Testis (tissue), 3 donors: ENCODE data around the gene PIEZO1. TPM values are rescaled to one million over a fixed set of nuclear protein-coding genes. Genes with fewer than 3 reads are reported as not detected.

ENCODE experiments used
- DNase-seq: peaks from one replicate; pipeline ENCODE4 v3.0.0-alpha.2; 2019
- H3K27ac ChIP-seq, 2 donors: fragments of 200-600 bp; sonication (generic); one replicate each; pipeline ENCODE4 v1.5.1; 2019
- H3K27me3 ChIP-seq: fragments of 200-600 bp; sonication (generic); one replicate; pipeline ENCODE4 v1.5.1; 2019
- H3K36me3 ChIP-seq: fragments of 200-600 bp; sonication (generic); one replicate; pipeline ENCODE4 v1.5.1; 2017; ENCODE audit warnings: low read depth; ENCODE audit errors: missing control alignments
- H3K4me1 ChIP-seq: fragments of 200-600 bp; sonication (generic); one replicate; pipeline ENCODE4 v1.5.1; 2019
- H3K4me3 ChIP-seq, 2 donors: fragments of 200-600 bp; sonication (generic); one replicate each; pipeline ENCODE4 v1.5.1; 2017 to 2019
- H3K9me3 ChIP-seq: fragments of 200-600 bp; sonication (generic); one replicate; pipeline ENCODE4 v1.5.1; 2017
- CTCF ChIP-seq, 3 experiments: fragments of 450-650 bp in 2 of 3; fragments of 200-600 bp in 1 of 3; sonication (generic) in 1 of 3; IDR thresholded peaks; one replicate each; pipeline ENCODE4 v1.5.1; 2016 to 2019; ENCODE audit warnings: antibody characterized with exemption in 3 of 3, mild to moderate bottlenecking in 2 of 3, moderate library complexity in 1 of 3
- POLR2A ChIP-seq: fragments of 450-650 bp; IDR thresholded peaks from one replicate; pipeline ENCODE4 v1.6.1; 2017; ENCODE audit warnings: antibody characterized with exemption, mild to moderate bottlenecking, moderate library complexity
- WGBS, 2 donors: methylation state at CpG; one replicate each; pipeline ENCODE4 v1.1.5; 2018; 5-methylcytosine and 5-hydroxymethylcytosine counted together
- intact Hi-C: fragments of 100-400 bp; cut with DNase I; formaldehyde crosslinking; loops from one replicate; pipeline ENCODE4 v1.15.1; 2023; ENCODE audit warnings: low total_unique reads
- polyA plus RNA-seq: library from polyadenylated mRNA; stranded (reverse); fragments of 350-450 nt; fragmentation: Illumina TruSeq; extraction: RNeasy Lipid Tissue Mini Kit (QIAGEN cat#74804); gene quantifications from one replicate; pipeline ENCODE4 v1.2.3, GENCODE V29; 2014; ENCODE audit warnings: low read depth, low replicate concordance; ENCODE audit not compliant: insufficient read depth
- total RNA-seq, 2 donors: library from RNA; depleted of rRNA; stranded (reverse); fragments of >200 nt; gene quantifications; one replicate each; pipeline ENCODE4 v1.2.3, GENCODE V29; 2016

Gene PIEZO1
- total and polyA plus RNA-seq, 3 donors from 2014 or later: 24.2 to 44.5 (median 40.7) TPM

- Histone ChIP-seq H3K9me3 (no peaks in the 10 kb centered on the region), H3K4me1 (peaks cover 12% of the 10 kb centered on the region), H3K27me3 (no peaks in the 10 kb centered on the region), H3K27ac (no peak overlapping the region), H3K4me3 (no peak overlapping the region), H3K36me3 (no peaks in the 10 kb centered on the region)
- DNase-seq: no peak
- TF ChIP-seq CTCF (IDR thresholded peaks at IDR 0.05): no peak
- intact Hi-C loops: loop anchor here (5.0 kb wide), 1 partner anchor 37 kb away; no protein-coding TSS in a partner anchor
- WGBS, 2 donors: 56 to 59% methylated on average over 26 to 33 of the region's 39 CpGs
Measured at GRCh38 chr16:88744577-88745521, 40.2 kb downstream of the PIEZO1 start.

GRCh38 chr16:88743693-88744576 is 41.1 kb downstream of the PIEZO1 start:
- Histone ChIP-seq H3K9me3 (no peaks in the 10 kb centered on the region), H3K4me1 (peaks cover 12% of the 10 kb centered on the region), H3K4me3 (no peak overlapping the region), H3K36me3 (no peaks in the 10 kb centered on the region), H3K27ac (no peak overlapping the region), H3K27me3 (no peaks in the 10 kb centered on the region)
- peak; percentile 81 for DNase-seq
- whole genome bisulfite sequencing, 2 donors: 68 to 78% methylated on average over 10 to 31 of the region's 32 CpGs
- TF ChIP-seq CTCF (IDR thresholded peaks at IDR 0.05) (peak; percentile 84 to 96 (median 87)), POLR2A (no peak)
- intact Hi-C loops: loop anchor here (5.0 kb wide), 1 partner anchor 38 kb away; no protein-coding TSS in a partner anchor

GRCh38 chr16:88742896-88743605 is 42.0 kb downstream of the PIEZO1 start:
- H3K4me3 ChIP-seq: no peak overlapping the region
- intact Hi-C loops: loop anchor here (5.0 kb wide), 1 partner anchor 39 kb away; no protein-coding TSS in a partner anchor
- TF ChIP-seq CTCF (IDR thresholded peaks at IDR 0.05) (no peak), POLR2A (no peak)
- H3K9me3 ChIP-seq: no peaks in the 10 kb centered on the region
- H3K4me1 ChIP-seq: peaks cover 12% of the 10 kb centered on the region
- no peaks in the 10 kb centered on the region for H3K36me3 ChIP-seq
- WGBS, 2 donors: 84 to 100% methylated on average over 3 to 19 of the region's 19 CpGs
- no peak overlapping the region for H3K27ac ChIP-seq
- no peak for DNase-seq
- H3K27me3 ChIP-seq: no peaks in the 10 kb centered on the region

DNA sequence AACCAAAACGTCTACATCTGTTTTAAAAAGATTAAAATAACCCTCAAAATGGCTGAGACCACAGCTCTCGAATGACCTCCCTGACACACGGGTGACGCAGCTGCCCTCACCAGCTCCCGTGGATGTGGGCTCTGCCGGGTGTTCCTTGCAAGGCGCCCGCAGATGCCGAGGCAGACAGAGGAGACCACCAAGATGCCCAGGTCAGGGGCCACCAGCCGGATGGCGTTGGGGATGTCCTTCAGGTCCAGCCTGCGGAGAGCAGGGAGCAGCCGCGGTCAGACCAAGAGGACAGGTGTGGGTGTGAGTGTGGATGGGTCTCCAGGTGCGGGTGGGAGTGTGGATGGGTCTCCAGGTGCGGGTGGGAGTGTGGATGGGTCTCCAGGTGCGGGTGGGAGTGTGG is 43.7 kb downstream of the PIEZO1 start:
- peaks cover 12% of the 10 kb centered on the region for H3K4me1 ChIP-seq
- TF ChIP-seq POLR2A (no peak), CTCF (IDR thresholded peaks at IDR 0.05) (no peak)
- no peaks in the 10 kb centered on the region for H3K36me3 ChIP-seq
- intact Hi-C loops: loop anchor here (5.0 kb wide), 1 partner anchor 41 kb away; no protein-coding TSS in a partner anchor
- 86 to 92% methylated on average over 16 to 17 of the region's 17 CpGs for WGBS, 2 donors
- no peak overlapping the region for H3K4me3 ChIP-seq
- DNase-seq: no peak
- no peaks in the 10 kb centered on the region for H3K9me3 ChIP-seq
- no peak overlapping the region for H3K27ac ChIP-seq
- no peaks in the 10 kb centered on the region for H3K27me3 ChIP-seq
